LNCAP (cell line): ENCODE results near the gene USP12.

Source experiments
- CTCF ChIP-seq: fragments of 450-650 bp; IDR thresholded peaks from 2 replicates; pipeline ENCODE4 v1.5.1; 2017; ENCODE audit warnings: mild to moderate bottlenecking

USP12 gene

GRCh38 chr13:27158335-27158734, 13.3 kb downstream of the USP12 start:
- TF ChIP-seq CTCF = no peak

- TF ChIP-seq CTCF = no peak
These were observed 19.6 kb downstream of the USP12 start for GRCh38 chr13:27151798-27152599.

- TF ChIP-seq CTCF = no peak
These were observed 21.9 kb downstream of the USP12 start for GRCh38 chr13:27149702-27150101.

- no peak for TF ChIP-seq CTCF
These were observed 22.7 kb downstream of the USP12 start for GRCh38 chr13:27148900-27149299.

GRCh38 chr13:27147530-27148170, 24.0 kb downstream of the USP12 start:
- no peak for TF ChIP-seq CTCF

- no peak for TF ChIP-seq CTCF
These were observed 29.9 kb downstream of the USP12 start for GRCh38 chr13:27141746-27142145.

GRCh38 chr13:27140060-27140459, 31.6 kb downstream of the USP12 start:
- no peak for TF ChIP-seq CTCF
